SK-N-SH (cell line): ENCODE data around the gene CFAP100. TPM values are rescaled to one million over a fixed set of nuclear protein-coding genes. Genes with fewer than 3 reads are reported as not detected.

ENCODE experiments used
- CTCF ChIA-PET: fragments of 300-600, 350-600 bp; formaldehyde crosslinking; extraction: SDS; loops from one replicate; lab custom pipeline; 2021; lab: Yijun Ruan, JAX
- POLR2A ChIA-PET: fragments of 350-600 bp; sonication (Branson Sonifier 250); formaldehyde crosslinking; extraction: SDS; loops from one replicate; lab custom pipeline; 2020; ENCODE audit warnings: antibody characterized with exemption, inconsistent platforms; lab: Yijun Ruan, JAX
- DNase-seq: peaks from one replicate; pipeline ENCODE4 v3.0.0; 2012
- H2AFZ ChIP-seq: fragments of 200-600 bp; sonication (generic); 2 replicates; pipeline ENCODE4 v1.8.1; 2016; ENCODE audit warnings: antibody characterized with exemption, mild to moderate bottlenecking, low read depth
- H3F3A ChIP-seq: fragments of 200-600 bp; sonication (generic); replicated peaks from 2 replicates; pipeline ENCODE3; 2016; ENCODE audit warnings: antibody characterized with exemption, mild to moderate bottlenecking; ENCODE audit not compliant: insufficient read depth
- H3K27ac ChIP-seq, 2 experiments: fragments of 200-500 bp in 1 of 2; fragments of 200-600 bp in 1 of 2; sonication (Bioruptor generic) in 1 of 2; sonication (generic), shearing (Covaris generic) in 1 of 2; 2 replicates each; pipeline versions ENCODE4 v1.5.1 to v1.6.1; 2014 to 2016; ENCODE audit warnings: low read depth in 2 of 2, inconsistent platforms in 1 of 2, low read length in 1 of 2, mild to moderate bottlenecking in 1 of 2, mixed read lengths in 1 of 2
- H3K27me3 ChIP-seq: fragments of 200-600 bp; sonication (generic), shearing (Covaris generic); 2 replicates; pipeline ENCODE4 v1.6.1; 2016; ENCODE audit warnings: mixed run types; ENCODE audit not compliant: insufficient read depth
- H3K36me3 ChIP-seq, 2 experiments: fragments of 200-500 bp in 1 of 2; fragments of 200-600 bp in 1 of 2; sonication (Bioruptor generic) in 1 of 2; sonication (generic) in 1 of 2; replicated peaks in 1 of 2; 2 replicates each; pipeline versions ENCODE3 to v1.5.1; 2014 to 2016; ENCODE audit warnings: low read length in 1 of 2, mild to moderate bottlenecking in 1 of 2; ENCODE audit not compliant: insufficient read depth in 2 of 2, control insufficient read depth in 1 of 2
- H3K4me1 ChIP-seq, 2 experiments: fragments of 200-500 bp in 1 of 2; fragments of 200-600 bp in 1 of 2; sonication (Bioruptor generic) in 1 of 2; sonication (generic), shearing (Covaris generic) in 1 of 2; 2 replicates each; pipeline versions ENCODE4 v1.5.1 to v1.6.1; 2014 to 2016; ENCODE audit warnings: low read depth in 1 of 2, low read length in 1 of 2, mixed run types in 1 of 2; ENCODE audit not compliant: insufficient read depth in 2 of 2, control insufficient read depth in 1 of 2
- H3K4me2 ChIP-seq: fragments of 200-600 bp; sonication (generic), shearing (Covaris generic); 2 replicates; pipeline ENCODE4 v1.6.1; 2017; ENCODE audit warnings: mixed run types
- H3K4me3 ChIP-seq, 2 experiments: fragments of 200-500 bp in 1 of 2; fragments of 200-600 bp in 1 of 2; sonication (Bioruptor generic) in 1 of 2; sonication (generic), shearing (Covaris generic) in 1 of 2; 2 replicates each; pipeline versions ENCODE4 v1.5.1 to v1.8.1; 2014 to 2016; ENCODE audit warnings: low read depth in 2 of 2, inconsistent platforms in 1 of 2, low read length in 1 of 2, mild to moderate bottlenecking in 1 of 2, mixed read lengths in 1 of 2, moderate library complexity in 1 of 2
- H3K79me2 ChIP-seq: fragments of 200-600 bp; sonication (generic); 2 replicates; pipeline ENCODE4 v1.8.1; 2017; ENCODE audit warnings: mild to moderate bottlenecking; ENCODE audit not compliant: insufficient read depth
- H3K9ac ChIP-seq: fragments of 200-600 bp; sonication (generic); 2 replicates; pipeline ENCODE4 v1.6.1; 2017; ENCODE audit warnings: mixed run types
- H3K9me2 ChIP-seq: fragments of 200-600 bp; sonication (generic); 2 replicates; pipeline ENCODE4 v1.6.1; 2017; ENCODE audit warnings: mixed run types
- H3K9me3 ChIP-seq: fragments of 200-600 bp; sonication (generic); 2 replicates; pipeline ENCODE4 v1.6.1; 2017; ENCODE audit warnings: mixed run types, mild to moderate bottlenecking, moderate library complexity
- H4K20me1 ChIP-seq: fragments of 200-600 bp; sonication (generic); 2 replicates; pipeline ENCODE4 v1.6.1; 2017; ENCODE audit warnings: mild to moderate bottlenecking, mixed run types; ENCODE audit not compliant: insufficient read depth
- CHD2 ChIP-seq: fragments of 150-350 bp; IDR thresholded peaks from 2 replicates; pipeline ENCODE4 v1.6.1; 2018; ENCODE audit warnings: low read length; ENCODE audit not compliant: partially characterized antibody
- FOXJ3 ChIP-seq: sonication (generic); formaldehyde crosslinking; IDR thresholded peaks from 2 replicates; pipeline ENCODE4 v1.5.1; 2020; ENCODE audit warnings: mild to moderate bottlenecking, missing genetic modification reagents
- FOXM1 ChIP-seq: IDR thresholded peaks from 2 replicates; pipeline ENCODE4 v1.4.0; 2012; ENCODE audit warnings: low read depth, mild to moderate bottlenecking
- GATA2 ChIP-seq: sonication (generic); formaldehyde crosslinking; IDR thresholded peaks from 2 replicates; pipeline ENCODE4 v1.5.0; 2020; ENCODE audit warnings: mild to moderate bottlenecking, missing genetic modification reagents
- NFIC ChIP-seq: IDR thresholded peaks from 2 replicates; pipeline ENCODE4 v1.4.0; 2012; ENCODE audit warnings: borderline replicate concordance
- RAD21 ChIP-seq: IDR thresholded peaks from 2 replicates; pipeline ENCODE4 v1.6.1; 2012; ENCODE audit warnings: mild to moderate bottlenecking, low read length
- RCOR1 ChIP-seq: fragments of 150-350 bp; IDR thresholded peaks from 2 replicates; pipeline ENCODE4 v1.6.1; 2017; ENCODE audit warnings: antibody characterized with exemption, low read length
- RXRA ChIP-seq: IDR thresholded peaks from 2 replicates; pipeline ENCODE4 v1.4.0; 2012; ENCODE audit warnings: low read depth, mild to moderate bottlenecking, borderline replicate concordance
- TAF1 ChIP-seq: IDR thresholded peaks from 2 replicates; pipeline ENCODE4 v1.6.1; 2012; ENCODE audit warnings: low read depth, mild to moderate bottlenecking, low read length, moderate library complexity, borderline replicate concordance
- TCF12 ChIP-seq: IDR thresholded peaks from 2 replicates; pipeline ENCODE4 v1.4.0; 2012
- TEAD4 ChIP-seq: IDR thresholded peaks from 2 replicates; pipeline ENCODE4 v1.4.0; 2012; ENCODE audit warnings: mild to moderate bottlenecking, borderline replicate concordance; ENCODE audit not compliant: insufficient read depth
- YY1 ChIP-seq: IDR thresholded peaks from 2 replicates; pipeline ENCODE4 v1.4.0; 2012; ENCODE audit warnings: low read depth, mild to moderate bottlenecking
- WGBS: methylation state at CpG from one replicate; pipeline ENCODE4 v1.1.6; 2017; ENCODE audit warnings: low lambda C conversion rate; 5-methylcytosine and 5-hydroxymethylcytosine counted together
- polyA plus RNA-seq, 3 experiments: library from polyadenylated mRNA; depleted of rRNA; stranded (reverse); fragments of >200 nt; gene quantifications; 2 replicates each; pipeline ENCODE4 v1.2.3, GENCODE V29; 2012
- TF ChIP-seq, protein P1 (sequence below): fragments of 150-350 bp; IDR thresholded peaks from 2 replicates; pipeline ENCODE4 v1.6.1; 2017; ENCODE audit warnings: antibody characterized with exemption, low read length, low read depth, borderline replicate concordance
- TF ChIP-seq, protein P2 (sequence below): fragments of 200-600 bp; sonication (generic); IDR thresholded peaks from 2 replicates; pipeline ENCODE4 v1.6.1; 2017; ENCODE audit warnings: antibody characterized with exemption, mild to moderate bottlenecking, moderate library complexity
- TF ChIP-seq, protein P3 (sequence below): IDR thresholded peaks from 2 replicates; pipeline ENCODE4 v1.6.1; 2012; ENCODE audit warnings: mild to moderate bottlenecking, low read depth, low read length, moderate library complexity
- TF ChIP-seq, protein P4 (sequence below): IDR thresholded peaks from 2 replicates; pipeline ENCODE4 v1.4.0; 2012; ENCODE audit warnings: low read depth

CFAP100 gene
- polyA plus RNA-seq, 1 of the 3 experiments (the other 2 are of a cell fraction) = not detected

DNA sequence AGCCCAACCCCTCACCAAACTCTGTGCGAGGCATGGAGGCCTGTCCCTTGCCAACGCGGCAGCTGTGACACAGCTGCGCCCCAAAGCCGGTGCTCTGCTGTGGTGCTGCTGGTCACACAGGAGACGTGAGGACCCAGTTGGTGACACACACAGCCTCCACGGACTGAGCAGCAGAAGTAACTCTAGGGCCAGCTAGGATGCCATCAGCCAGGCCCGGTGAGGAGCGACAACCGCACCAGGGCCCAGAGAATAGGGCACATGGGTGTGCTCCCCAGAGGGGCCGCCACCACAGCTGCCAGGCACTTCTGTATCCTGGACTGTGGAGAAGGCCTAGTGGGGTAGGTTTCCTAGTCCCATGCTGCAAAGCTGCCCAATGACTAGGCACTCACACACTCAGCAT is 70.3 kb downstream of the CFAP100 start:
- Histone ChIP-seq H3K27ac (no peak overlapping the region), H3K9me3 (no peaks in the 10 kb centered on the region), H2AFZ (no peak overlapping the region), H3K9me2 (no peaks in the 10 kb centered on the region), H3K27me3 (no peaks in the 10 kb centered on the region), H3K4me3 (no peak overlapping the region), H3K4me2 (no peak overlapping the region), H3K4me1 (no peaks in the 10 kb centered on the region; a peak in 1 of 4 replicates), H3K9ac (no peak overlapping the region), H4K20me1 (peaks cover 11% of the 10 kb centered on the region; the same call in 1 of the 2 replicates), H3K36me3 (peaks cover 24 to 96% of the 10 kb centered on the region in 2 experiments), H3K79me2 (peaks cover 29% of the 10 kb centered on the region; the same call in 1 of the 2 replicates), H3F3A (no peaks in the 10 kb centered on the region)
- WGBS = 100% methylated on average over 1 of the region's 11 CpGs
- TF ChIP-seq TEAD4 (no peak), TAF1 (no peak), GATA2 (CRISPR knock-in tag) (no peak), YY1 (no peak), RXRA (no peak), RAD21 (no peak), RCOR1 (no peak), CHD2 (no peak), NFIC (no peak), FOXM1 (no peak), TCF12 (no peak)
- no peak for DNase-seq
- ChIA-PET CTCF (interaction anchor here (1.1 to 4.1 kb wide), 2 partner anchors 10 to 13 kb away, joined by 3 to 20 read pairs; partner anchors contain the start of gene ZXDC), POLR2A (no interaction called here)

DNA sequence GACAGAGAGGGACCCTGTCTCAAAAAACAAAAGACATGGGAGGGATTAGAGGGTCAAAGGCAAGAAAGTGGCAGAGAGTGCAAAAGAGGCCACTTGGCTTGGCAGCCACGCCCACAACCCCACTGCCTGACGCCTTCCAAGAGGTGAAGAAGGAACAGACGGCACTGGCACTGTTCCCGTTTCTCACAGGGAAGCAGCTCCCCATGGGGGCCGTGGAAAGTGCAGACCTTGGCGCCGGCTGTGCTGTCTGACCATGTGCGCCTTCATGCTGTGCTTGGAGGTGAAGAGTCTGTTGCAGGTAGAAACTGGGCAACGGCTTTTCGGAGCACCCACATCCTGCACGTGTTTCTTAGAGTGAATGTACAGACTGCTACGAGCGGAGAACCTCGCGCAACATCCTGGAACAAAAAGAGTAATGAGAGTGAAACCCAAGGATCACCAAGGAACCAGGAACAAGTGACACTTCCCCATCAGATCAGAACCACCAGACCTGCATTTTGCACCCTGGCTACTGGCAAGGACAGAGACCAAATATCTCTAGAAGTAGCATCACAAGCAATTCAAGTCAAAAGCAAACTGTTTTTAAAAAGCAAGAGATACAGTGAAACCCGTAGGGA is 71.3 kb downstream of the CFAP100 start:
- H3K27me3 ChIP-seq = no peaks in the 10 kb centered on the region
- H3K79me2 ChIP-seq = peaks cover 40% of the 10 kb centered on the region; the same call in 1 of the 2 replicates
- ChIA-PET POLR2A (no interaction called here), CTCF (interaction anchor here (4.1 kb wide), 1 partner anchor 9 kb away, joined by 20 read pairs; the partner anchor contains the start of gene ZXDC)
- no peak overlapping the region for H3K4me3 ChIP-seq
- H4K20me1 ChIP-seq = peaks cover 12% of the 10 kb centered on the region; the same call in 1 of the 2 replicates
- 96% methylated on average over 13 of the region's 16 CpGs for WGBS
- no peak overlapping the region for H3K4me2 ChIP-seq
- no peaks in the 10 kb centered on the region for H3F3A ChIP-seq
- no peak overlapping the region for H3K9ac ChIP-seq
- no peaks in the 10 kb centered on the region for H3K9me2 ChIP-seq
- DNase-seq = no peak
- H3K27ac ChIP-seq = no peak overlapping the region
- no peaks in the 10 kb centered on the region for H3K9me3 ChIP-seq
- H2AFZ ChIP-seq = no peak overlapping the region
- TF ChIP-seq, protein P1, sequence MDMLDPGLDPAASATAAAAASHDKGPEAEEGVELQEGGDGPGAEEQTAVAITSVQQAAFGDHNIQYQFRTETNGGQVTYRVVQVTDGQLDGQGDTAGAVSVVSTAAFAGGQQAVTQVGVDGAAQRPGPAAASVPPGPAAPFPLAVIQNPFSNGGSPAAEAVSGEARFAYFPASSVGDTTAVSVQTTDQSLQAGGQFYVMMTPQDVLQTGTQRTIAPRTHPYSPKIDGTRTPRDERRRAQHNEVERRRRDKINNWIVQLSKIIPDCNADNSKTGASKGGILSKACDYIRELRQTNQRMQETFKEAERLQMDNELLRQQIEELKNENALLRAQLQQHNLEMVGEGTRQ = no peak
- no peak for TF ChIP-seq CHD2
- TF ChIP-seq, protein P2, sequence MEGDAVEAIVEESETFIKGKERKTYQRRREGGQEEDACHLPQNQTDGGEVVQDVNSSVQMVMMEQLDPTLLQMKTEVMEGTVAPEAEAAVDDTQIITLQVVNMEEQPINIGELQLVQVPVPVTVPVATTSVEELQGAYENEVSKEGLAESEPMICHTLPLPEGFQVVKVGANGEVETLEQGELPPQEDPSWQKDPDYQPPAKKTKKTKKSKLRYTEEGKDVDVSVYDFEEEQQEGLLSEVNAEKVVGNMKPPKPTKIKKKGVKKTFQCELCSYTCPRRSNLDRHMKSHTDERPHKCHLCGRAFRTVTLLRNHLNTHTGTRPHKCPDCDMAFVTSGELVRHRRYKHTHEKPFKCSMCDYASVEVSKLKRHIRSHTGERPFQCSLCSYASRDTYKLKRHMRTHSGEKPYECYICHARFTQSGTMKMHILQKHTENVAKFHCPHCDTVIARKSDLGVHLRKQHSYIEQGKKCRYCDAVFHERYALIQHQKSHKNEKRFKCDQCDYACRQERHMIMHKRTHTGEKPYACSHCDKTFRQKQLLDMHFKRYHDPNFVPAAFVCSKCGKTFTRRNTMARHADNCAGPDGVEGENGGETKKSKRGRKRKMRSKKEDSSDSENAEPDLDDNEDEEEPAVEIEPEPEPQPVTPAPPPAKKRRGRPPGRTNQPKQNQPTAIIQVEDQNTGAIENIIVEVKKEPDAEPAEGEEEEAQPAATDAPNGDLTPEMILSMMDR = no peak
- TF ChIP-seq, protein P3, sequence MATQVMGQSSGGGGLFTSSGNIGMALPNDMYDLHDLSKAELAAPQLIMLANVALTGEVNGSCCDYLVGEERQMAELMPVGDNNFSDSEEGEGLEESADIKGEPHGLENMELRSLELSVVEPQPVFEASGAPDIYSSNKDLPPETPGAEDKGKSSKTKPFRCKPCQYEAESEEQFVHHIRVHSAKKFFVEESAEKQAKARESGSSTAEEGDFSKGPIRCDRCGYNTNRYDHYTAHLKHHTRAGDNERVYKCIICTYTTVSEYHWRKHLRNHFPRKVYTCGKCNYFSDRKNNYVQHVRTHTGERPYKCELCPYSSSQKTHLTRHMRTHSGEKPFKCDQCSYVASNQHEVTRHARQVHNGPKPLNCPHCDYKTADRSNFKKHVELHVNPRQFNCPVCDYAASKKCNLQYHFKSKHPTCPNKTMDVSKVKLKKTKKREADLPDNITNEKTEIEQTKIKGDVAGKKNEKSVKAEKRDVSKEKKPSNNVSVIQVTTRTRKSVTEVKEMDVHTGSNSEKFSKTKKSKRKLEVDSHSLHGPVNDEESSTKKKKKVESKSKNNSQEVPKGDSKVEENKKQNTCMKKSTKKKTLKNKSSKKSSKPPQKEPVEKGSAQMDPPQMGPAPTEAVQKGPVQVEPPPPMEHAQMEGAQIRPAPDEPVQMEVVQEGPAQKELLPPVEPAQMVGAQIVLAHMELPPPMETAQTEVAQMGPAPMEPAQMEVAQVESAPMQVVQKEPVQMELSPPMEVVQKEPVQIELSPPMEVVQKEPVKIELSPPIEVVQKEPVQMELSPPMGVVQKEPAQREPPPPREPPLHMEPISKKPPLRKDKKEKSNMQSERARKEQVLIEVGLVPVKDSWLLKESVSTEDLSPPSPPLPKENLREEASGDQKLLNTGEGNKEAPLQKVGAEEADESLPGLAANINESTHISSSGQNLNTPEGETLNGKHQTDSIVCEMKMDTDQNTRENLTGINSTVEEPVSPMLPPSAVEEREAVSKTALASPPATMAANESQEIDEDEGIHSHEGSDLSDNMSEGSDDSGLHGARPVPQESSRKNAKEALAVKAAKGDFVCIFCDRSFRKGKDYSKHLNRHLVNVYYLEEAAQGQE = no peak
- no peak for TF ChIP-seq RCOR1
- TF ChIP-seq FOXJ3 = no peak
- TF ChIP-seq RXRA = no peak
- TF ChIP-seq, protein P4, sequence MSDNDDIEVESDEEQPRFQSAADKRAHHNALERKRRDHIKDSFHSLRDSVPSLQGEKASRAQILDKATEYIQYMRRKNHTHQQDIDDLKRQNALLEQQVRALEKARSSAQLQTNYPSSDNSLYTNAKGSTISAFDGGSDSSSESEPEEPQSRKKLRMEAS = no peak
- no peak for TF ChIP-seq RAD21
- TF ChIP-seq TCF12 = no peak
- peaks cover 33 to 96% of the 10 kb centered on the region in 2 experiments for H3K36me3 ChIP-seq
- no peaks in the 10 kb centered on the region; a peak in 1 of 4 replicates for H3K4me1 ChIP-seq
